GM23338 (cell line): ENCODE results near the gene GRIK4. TPM values are rescaled to one million over a fixed set of nuclear protein-coding genes. Genes with fewer than 3 reads are reported as not detected.

ENCODE experiments used
- STAT1 ChIP-seq: IDR thresholded peaks from one replicate; pipeline ENCODE4 v1.6.1; 2016; ENCODE audit warnings: antibody characterized with exemption; ENCODE audit not compliant: unreplicated experiment
- polyA plus RNA-seq: library from polyadenylated mRNA; unstranded; fragments of >200 nt; fragmentation: Nextera tagmentation; extraction: Ambion mirVana; gene quantifications from 2 replicates; pipeline ENCODE4 v1.2.1, GENCODE V29; 2016
- total RNA-seq: library from RNA; depleted of rRNA; stranded (reverse); fragments of >200 nt; shearing (Covaris generic); gene quantifications from 2 replicates; pipeline ENCODE4 v1.2.3, GENCODE V29; 2014
- TF ChIP-seq, protein P1 (sequence below): fragments of 250-450 bp; sonication (Bioruptor Pico); IDR thresholded peaks from 2 replicates; pipeline ENCODE4 v1.5.0; 2020; ENCODE audit warnings: mild to moderate bottlenecking, moderate library complexity
- TF ChIP-seq, protein P2 (sequence below): IDR thresholded peaks from one replicate; pipeline ENCODE4 v1.6.1; 2018; ENCODE audit warnings: antibody characterized with exemption; ENCODE audit not compliant: unreplicated experiment

The GRIK4 gene
- total and polyA plus RNA-seq, 2 experiments from 2014 or later = 0.63 to 2.2 TPM

DNA sequence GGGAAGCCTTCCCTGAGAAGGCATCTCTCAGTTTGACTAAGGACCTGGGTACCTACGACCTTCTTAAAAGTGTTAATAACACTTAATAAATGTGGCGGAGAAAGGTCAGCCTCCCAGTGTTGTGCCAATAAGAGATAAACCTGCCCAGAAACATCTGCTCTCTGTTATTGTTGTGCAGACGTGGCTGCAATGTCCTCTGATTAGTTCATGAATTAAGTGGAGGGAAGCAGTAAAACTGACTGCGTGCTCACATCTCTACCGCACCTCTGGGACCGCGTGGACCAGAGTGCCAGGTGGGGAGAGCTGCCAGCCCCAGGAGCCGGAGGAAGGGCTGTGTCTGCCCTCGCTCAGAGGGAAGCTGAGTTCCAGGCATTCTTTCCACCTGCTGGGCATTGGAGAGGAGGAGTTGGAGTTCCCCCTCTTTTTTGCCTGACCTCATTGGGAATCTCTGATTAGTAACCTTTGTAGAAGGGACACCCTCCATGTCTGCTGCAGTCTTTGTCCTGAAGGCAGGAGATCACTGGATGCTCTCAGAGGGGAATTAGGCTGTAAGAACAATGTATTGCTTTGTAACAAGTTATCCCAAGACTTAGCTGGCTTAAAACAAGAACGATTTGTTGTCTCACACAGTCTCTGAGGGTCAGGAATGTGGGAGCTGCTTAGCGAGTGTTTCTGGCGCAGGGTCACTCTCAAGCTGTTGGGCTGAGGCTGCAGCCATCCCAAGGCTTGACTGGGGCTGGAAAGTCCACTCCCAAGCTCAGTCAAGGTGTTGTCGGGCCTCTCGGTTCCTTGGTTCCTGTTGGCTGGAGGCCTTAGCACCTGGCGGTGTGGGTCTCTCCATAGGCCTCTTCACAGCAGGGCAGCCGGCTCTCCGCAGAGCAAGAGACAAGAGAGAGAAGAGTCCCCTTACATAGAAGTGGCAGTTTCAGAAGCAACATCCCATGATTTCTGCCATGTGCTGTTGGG, 264.7 kb downstream of the GRIK4 start (continued):
- TF ChIP-seq, protein P1, sequence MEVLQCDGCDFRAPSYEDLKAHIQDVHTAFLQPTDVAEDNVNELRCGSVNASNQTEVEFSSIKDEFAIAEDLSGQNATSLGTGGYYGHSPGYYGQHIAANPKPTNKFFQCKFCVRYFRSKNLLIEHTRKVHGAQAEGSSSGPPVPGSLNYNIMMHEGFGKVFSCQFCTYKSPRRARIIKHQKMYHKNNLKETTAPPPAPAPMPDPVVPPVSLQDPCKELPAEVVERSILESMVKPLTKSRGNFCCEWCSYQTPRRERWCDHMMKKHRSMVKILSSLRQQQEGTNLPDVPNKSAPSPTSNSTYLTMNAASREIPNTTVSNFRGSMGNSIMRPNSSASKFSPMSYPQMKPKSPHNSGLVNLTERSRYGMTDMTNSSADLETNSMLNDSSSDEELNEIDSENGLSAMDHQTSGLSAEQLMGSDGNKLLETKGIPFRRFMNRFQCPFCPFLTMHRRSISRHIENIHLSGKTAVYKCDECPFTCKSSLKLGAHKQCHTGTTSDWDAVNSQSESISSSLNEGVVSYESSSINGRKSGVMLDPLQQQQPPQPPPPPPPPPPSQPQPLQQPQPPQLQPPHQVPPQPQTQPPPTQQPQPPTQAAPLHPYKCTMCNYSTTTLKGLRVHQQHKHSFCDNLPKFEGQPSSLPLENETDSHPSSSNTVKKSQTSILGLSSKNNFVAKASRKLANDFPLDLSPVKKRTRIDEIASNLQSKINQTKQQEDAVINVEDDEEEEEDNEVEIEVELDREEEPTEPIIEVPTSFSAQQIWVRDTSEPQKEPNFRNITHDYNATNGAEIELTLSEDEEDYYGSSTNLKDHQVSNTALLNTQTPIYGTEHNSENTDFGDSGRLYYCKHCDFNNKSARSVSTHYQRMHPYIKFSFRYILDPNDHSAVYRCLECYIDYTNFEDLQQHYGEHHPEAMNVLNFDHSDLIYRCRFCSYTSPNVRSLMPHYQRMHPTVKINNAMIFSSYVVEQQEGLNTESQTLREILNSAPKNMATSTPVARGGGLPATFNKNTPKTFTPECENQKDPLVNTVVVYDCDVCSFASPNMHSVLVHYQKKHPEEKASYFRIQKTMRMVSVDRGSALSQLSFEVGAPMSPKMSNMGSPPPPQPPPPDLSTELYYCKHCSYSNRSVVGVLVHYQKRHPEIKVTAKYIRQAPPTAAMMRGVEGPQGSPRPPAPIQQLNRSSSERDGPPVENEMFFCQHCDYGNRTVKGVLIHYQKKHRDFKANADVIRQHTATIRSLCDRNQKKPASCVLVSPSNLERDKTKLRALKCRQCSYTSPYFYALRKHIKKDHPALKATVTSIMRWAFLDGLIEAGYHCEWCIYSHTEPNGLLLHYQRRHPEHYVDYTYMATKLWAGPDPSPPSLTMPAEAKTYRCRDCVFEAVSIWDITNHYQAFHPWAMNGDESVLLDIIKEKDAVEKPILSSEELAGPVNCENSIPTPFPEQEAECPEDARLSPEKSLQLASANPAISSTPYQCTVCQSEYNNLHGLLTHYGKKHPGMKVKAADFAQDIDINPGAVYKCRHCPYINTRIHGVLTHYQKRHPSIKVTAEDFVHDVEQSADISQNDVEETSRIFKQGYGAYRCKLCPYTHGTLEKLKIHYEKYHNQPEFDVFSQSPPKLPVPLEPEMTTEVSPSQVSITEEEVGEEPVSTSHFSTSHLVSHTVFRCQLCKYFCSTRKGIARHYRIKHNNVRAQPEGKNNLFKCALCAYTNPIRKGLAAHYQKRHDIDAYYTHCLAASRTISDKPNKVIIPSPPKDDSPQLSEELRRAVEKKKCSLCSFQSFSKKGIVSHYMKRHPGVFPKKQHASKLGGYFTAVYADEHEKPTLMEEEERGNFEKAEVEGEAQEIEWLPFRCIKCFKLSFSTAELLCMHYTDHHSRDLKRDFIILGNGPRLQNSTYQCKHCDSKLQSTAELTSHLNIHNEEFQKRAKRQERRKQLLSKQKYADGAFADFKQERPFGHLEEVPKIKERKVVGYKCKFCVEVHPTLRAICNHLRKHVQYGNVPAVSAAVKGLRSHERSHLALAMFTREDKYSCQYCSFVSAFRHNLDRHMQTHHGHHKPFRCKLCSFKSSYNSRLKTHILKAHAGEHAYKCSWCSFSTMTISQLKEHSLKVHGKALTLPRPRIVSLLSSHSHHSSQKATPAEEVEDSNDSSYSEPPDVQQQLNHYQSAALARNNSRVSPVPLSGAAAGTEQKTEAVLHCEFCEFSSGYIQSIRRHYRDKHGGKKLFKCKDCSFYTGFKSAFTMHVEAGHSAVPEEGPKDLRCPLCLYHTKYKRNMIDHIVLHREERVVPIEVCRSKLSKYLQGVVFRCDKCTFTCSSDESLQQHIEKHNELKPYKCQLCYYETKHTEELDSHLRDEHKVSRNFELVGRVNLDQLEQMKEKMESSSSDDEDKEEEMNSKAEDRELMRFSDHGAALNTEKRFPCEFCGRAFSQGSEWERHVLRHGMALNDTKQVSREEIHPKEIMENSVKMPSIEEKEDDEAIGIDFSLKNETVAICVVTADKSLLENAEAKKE = no peak
- TF ChIP-seq, protein P2, sequence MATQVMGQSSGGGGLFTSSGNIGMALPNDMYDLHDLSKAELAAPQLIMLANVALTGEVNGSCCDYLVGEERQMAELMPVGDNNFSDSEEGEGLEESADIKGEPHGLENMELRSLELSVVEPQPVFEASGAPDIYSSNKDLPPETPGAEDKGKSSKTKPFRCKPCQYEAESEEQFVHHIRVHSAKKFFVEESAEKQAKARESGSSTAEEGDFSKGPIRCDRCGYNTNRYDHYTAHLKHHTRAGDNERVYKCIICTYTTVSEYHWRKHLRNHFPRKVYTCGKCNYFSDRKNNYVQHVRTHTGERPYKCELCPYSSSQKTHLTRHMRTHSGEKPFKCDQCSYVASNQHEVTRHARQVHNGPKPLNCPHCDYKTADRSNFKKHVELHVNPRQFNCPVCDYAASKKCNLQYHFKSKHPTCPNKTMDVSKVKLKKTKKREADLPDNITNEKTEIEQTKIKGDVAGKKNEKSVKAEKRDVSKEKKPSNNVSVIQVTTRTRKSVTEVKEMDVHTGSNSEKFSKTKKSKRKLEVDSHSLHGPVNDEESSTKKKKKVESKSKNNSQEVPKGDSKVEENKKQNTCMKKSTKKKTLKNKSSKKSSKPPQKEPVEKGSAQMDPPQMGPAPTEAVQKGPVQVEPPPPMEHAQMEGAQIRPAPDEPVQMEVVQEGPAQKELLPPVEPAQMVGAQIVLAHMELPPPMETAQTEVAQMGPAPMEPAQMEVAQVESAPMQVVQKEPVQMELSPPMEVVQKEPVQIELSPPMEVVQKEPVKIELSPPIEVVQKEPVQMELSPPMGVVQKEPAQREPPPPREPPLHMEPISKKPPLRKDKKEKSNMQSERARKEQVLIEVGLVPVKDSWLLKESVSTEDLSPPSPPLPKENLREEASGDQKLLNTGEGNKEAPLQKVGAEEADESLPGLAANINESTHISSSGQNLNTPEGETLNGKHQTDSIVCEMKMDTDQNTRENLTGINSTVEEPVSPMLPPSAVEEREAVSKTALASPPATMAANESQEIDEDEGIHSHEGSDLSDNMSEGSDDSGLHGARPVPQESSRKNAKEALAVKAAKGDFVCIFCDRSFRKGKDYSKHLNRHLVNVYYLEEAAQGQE = no peak
- no peak for TF ChIP-seq STAT1
